GM12878 (cell line): Measurements from ENCODE around the gene LGALS9C. TPM values are rescaled to one million over a fixed set of nuclear protein-coding genes. Genes with fewer than 3 reads are reported as not detected.
"Not testable (repeated sequence)": the region's sequence is repeated elsewhere in the genome, so short reads cannot be mapped to it uniquely, and the experiment has no call there.

Source experiments
- ATAC-seq: fragments of 200-7000 bp; cut with Tn5 transposase; 3 replicates; pipeline ENCODE4 v1.9.1; 2020; ENCODE audit warnings: mild to moderate bottlenecking, moderate library complexity
- BruUV-seq: library from RNA; stranded (reverse); fragments of 400-500 nt; replicated peaks from 2 replicates; lab custom pipeline; 2021; lab: Mats Ljungman, UMichigan
- CTCF ChIA-PET: fragments of 300-600 bp; sonication (Branson Sonifier 250); formaldehyde crosslinking; extraction: SDS; loops from one replicate; lab custom pipeline; 2021; ENCODE audit warnings: inconsistent platforms; lab: Yijun Ruan, JAX
- POLR2A ChIA-PET: fragments of 350-600 bp; formaldehyde crosslinking; extraction: SDS; loops from one replicate; lab custom pipeline; 2021; ENCODE audit warnings: inconsistent platforms; lab: Charles Lee
- RAD21 ChIA-PET: fragments of 300-600 bp; sonication (Branson Sonifier 250); formaldehyde crosslinking; loops from one replicate; lab custom pipeline; 2023; ENCODE audit warnings: antibody characterized with exemption; ENCODE audit not compliant: unreplicated experiment; lab: Charles Lee
- SMC1A ChIA-PET: fragments of 300-600 bp; sonication (Branson Sonifier 250); formaldehyde crosslinking; loops from one replicate; lab custom pipeline; 2023; ENCODE audit not compliant: unreplicated experiment, uncharacterized antibody; lab: Charles Lee
- DNase-seq: peaks from one replicate; pipeline ENCODE4 v3.0.0-alpha.2; 2011; ENCODE audit warnings: low read depth, low spot score
- FAIRE-seq: peaks from 3 replicates; lab custom pipeline; 2011; peaks lifted over from hg19 to GRCh38; lab: Jason Lieb, UNC
- H2AFZ ChIP-seq: 2 replicates; pipeline ENCODE4 v1.6.0; 2011; ENCODE audit warnings: low read depth, low read length, control low read depth; ENCODE audit not compliant: control insufficient read depth
- H3K27ac ChIP-seq: 2 replicates; pipeline ENCODE4 v1.5.1; 2011; ENCODE audit warnings: control low read depth; ENCODE audit not compliant: control insufficient read depth, insufficient read depth
- H3K27me3 ChIP-seq, 2 experiments: replicated peaks in 1 of 2; 2 replicates each; pipeline versions ENCODE4 v1.6.0 to v1.6.1; 2011; ENCODE audit warnings: low read length in 1 of 2; ENCODE audit not compliant: control insufficient read depth in 2 of 2, insufficient read depth in 2 of 2
- H3K36me3 ChIP-seq, 2 experiments: 2 replicates each; pipeline ENCODE4 v1.5.1; 2011; ENCODE audit warnings: low read length in 1 of 2; ENCODE audit not compliant: control insufficient read depth in 2 of 2, insufficient read depth in 2 of 2
- H3K4me1 ChIP-seq: 2 replicates; pipeline ENCODE4 v1.6.1; 2011; ENCODE audit warnings: mild to moderate bottlenecking, low read length, moderate library complexity, mixed read lengths; ENCODE audit not compliant: control insufficient read depth, insufficient read depth
- H3K4me2 ChIP-seq: 2 replicates; pipeline ENCODE4 v1.6.0; 2011; ENCODE audit warnings: control low read depth; ENCODE audit not compliant: control insufficient read depth, insufficient read depth
- H3K4me3 ChIP-seq: fragments of 200-600 bp; sonication (generic); 2 replicates; pipeline ENCODE4 v1.5.1; 2016
- H3K79me2 ChIP-seq: 2 replicates; pipeline ENCODE4 v1.6.0; 2011; ENCODE audit warnings: low read length; ENCODE audit not compliant: control insufficient read depth, insufficient read depth
- H3K9ac ChIP-seq: 2 replicates; pipeline ENCODE4 v1.8.0; 2011; ENCODE audit warnings: low read length, control low read depth, mixed read lengths; ENCODE audit not compliant: control insufficient read depth, insufficient read depth
- H3K9me3 ChIP-seq: replicated peaks from 3 replicates; pipeline ENCODE4 v1.5.1; 2011; ENCODE audit warnings: mild to moderate bottlenecking, low read length; ENCODE audit not compliant: control insufficient read depth, insufficient read depth
- H4K20me1 ChIP-seq: 2 replicates; pipeline ENCODE4 v1.6.0; 2011; ENCODE audit not compliant: control insufficient read depth, insufficient read depth
- WGBS: methylation state at CpG from one replicate; pipeline ENCODE4 v1.1.6; 2016; ENCODE audit warnings: low lambda C conversion rate; ENCODE audit not compliant: insufficient replicate concordance, insufficient coverage; ENCODE audit errors: missing lambda C conversion rate; 5-methylcytosine and 5-hydroxymethylcytosine counted together
- in situ Hi-C: fragments of 300-500 bp; cut with MboI; formaldehyde crosslinking; loops from 9 replicates; pipeline ENCODE4 v1.14.3; 2018; ENCODE audit warnings: mixed read lengths
- intact Hi-C: fragments of 100-400 bp; cut with micrococcal nuclease; formaldehyde crosslinking; loops from one replicate; pipeline ENCODE4 v1.14.2; 2022; ENCODE audit not compliant: unreplicated experiment
- polyA plus RNA-seq, 11 experiments: library from polyadenylated mRNA; depleted of rRNA in 4 of 11; unstranded in 6 of 11; stranded (reverse) in 5 of 11; fragments of >200 nt; fragmentation: Nextera tagmentation in 4 of 11; fragmentation: Illumina TruSeq in 1 of 11; extraction: Ambion mirVana in 4 of 11; extraction: Trizol in 1 of 11; gene quantifications; 1 replicate in 1 of 11; 2 replicates in 10 of 11; pipeline versions ENCODE4 v1.2.1 to v1.2.3, GENCODE V29; 2011 to 2016; ENCODE audit warnings: inconsistent platforms in 2 of 11, missing spikeins in 2 of 11, low read depth in 1 of 11
- total RNA-seq, 4 experiments: library from RNA; depleted of rRNA in 3 of 4; stranded (reverse); fragments of >200 nt in 3 of 4; fragmentation: Illumina TruSeq in 1 of 4; extraction: Trizol in 1 of 4; gene quantifications; 2 replicates each; pipeline versions ENCODE4 v1.2.1 to v1.2.3, GENCODE V29; 2013 to 2021

Gene LGALS9C
- total and polyA plus RNA-seq, 10 of the 15 experiments (the other 5 are each of a cell fraction or from before 2014, with no cell fraction given): 0.18 to 2.0 (median 1.1) TPM; not detected in 1

DNA sequence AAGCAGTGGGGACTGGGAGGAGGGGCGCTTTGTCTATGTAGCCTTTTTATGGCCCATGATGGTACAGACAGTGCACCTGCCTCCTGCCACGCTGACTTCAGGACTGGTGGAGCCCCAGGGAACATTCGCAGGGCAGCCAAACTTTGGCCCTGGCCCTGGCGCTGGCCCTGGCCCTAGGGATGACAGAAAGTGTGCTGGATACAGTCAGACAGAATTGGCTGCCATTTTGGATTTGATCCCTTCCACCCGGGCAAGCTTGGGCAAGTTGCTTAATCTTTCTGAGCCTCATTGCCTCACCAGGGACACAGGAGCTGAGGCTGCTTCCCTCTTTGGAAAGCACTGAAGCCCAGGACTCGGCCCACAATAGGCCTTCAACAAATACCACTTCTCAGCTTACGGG is 13.4 kb downstream of the LGALS9C start:
- RAD21 ChIA-PET, H3K79me2 ChIP-seq, CTCF ChIA-PET, BruUV-seq, in situ Hi-C loops, H3K27ac ChIP-seq, H3K27me3 ChIP-seq, H3K9me3 ChIP-seq, SMC1A ChIA-PET, H4K20me1 ChIP-seq, H2AFZ ChIP-seq, H3K4me2 ChIP-seq, H3K4me3 ChIP-seq, ATAC-seq, H3K9ac ChIP-seq, H3K36me3 ChIP-seq, POLR2A ChIA-PET, intact Hi-C loops, DNase-seq, FAIRE-seq, H3K4me1 ChIP-seq: not testable (repeated sequence)
- WGBS: 82% methylated on average over 2 of the region's 7 CpGs

GRCh38 chr17:18492712-18493480 is 16.3 kb downstream of the LGALS9C start:
- in situ Hi-C loops, POLR2A ChIA-PET, RAD21 ChIA-PET, H2AFZ ChIP-seq, H3K36me3 ChIP-seq, intact Hi-C loops, H3K4me2 ChIP-seq, DNase-seq, H3K27me3 ChIP-seq, SMC1A ChIA-PET, H3K4me3 ChIP-seq, H3K9ac ChIP-seq, H4K20me1 ChIP-seq, CTCF ChIA-PET, H3K79me2 ChIP-seq, H3K9me3 ChIP-seq, H3K4me1 ChIP-seq, BruUV-seq, H3K27ac ChIP-seq: not testable (repeated sequence)
- FAIRE-seq (peak; percentile 92), ATAC-seq (peak; percentile 84)
- WGBS: 52% methylated on average over 7 of the region's 23 CpGs

- WGBS: 32% methylated on average over 6 of the region's 13 CpGs
- H3K9ac ChIP-seq, H3K79me2 ChIP-seq, H2AFZ ChIP-seq, H3K27ac ChIP-seq, H3K27me3 ChIP-seq, RAD21 ChIA-PET, H3K36me3 ChIP-seq, H4K20me1 ChIP-seq, CTCF ChIA-PET, in situ Hi-C loops, ATAC-seq, H3K4me3 ChIP-seq, SMC1A ChIA-PET, H3K4me1 ChIP-seq, intact Hi-C loops, H3K9me3 ChIP-seq, DNase-seq, FAIRE-seq, H3K4me2 ChIP-seq, POLR2A ChIA-PET, BruUV-seq: not testable (repeated sequence)
These were observed 17.7 kb downstream of the LGALS9C start for GRCh38 chr17:18494250-18494768.

- intact Hi-C loops, BruUV-seq, DNase-seq: not testable (repeated sequence)
These were observed 20.5 kb downstream of the LGALS9C start for GRCh38 chr17:18497044-18497443.

More at GRCh38 chr17:18497044-18497443, 20.5 kb downstream of the LGALS9C start:
- ATAC-seq: peak; percentile 41; the same call in 2 of the 3 replicates
- H3K4me1 ChIP-seq, H3K4me2 ChIP-seq, H4K20me1 ChIP-seq, SMC1A ChIA-PET, POLR2A ChIA-PET, in situ Hi-C loops, H3K36me3 ChIP-seq, H3K27ac ChIP-seq, H3K9me3 ChIP-seq, RAD21 ChIA-PET, H3K9ac ChIP-seq, H3K27me3 ChIP-seq, FAIRE-seq, H3K4me3 ChIP-seq, H2AFZ ChIP-seq, CTCF ChIA-PET, H3K79me2 ChIP-seq: not testable (repeated sequence)
- WGBS: 20% methylated on average over 5 of the region's 6 CpGs
